ENCODE data around the gene PLAC1. TPM values are rescaled to one million over a fixed set of nuclear protein-coding genes. Genes with fewer than 3 reads are reported as not detected.

PLAC1 gene
- total and polyA plus RNA-seq, 5 donors = not detected

GRCh38 chrX:134685668-134686067 lies 27.4 kb upstream of the PLAC1 start:
- Histone ChIP-seq H3K4me1 (ENCODE audit: control insufficient read depth, insufficient read depth, low read length) (no peaks in the 10 kb centered on the region), H3K9me3 (ENCODE audit: control insufficient read depth, low read length) (no peaks in the 10 kb centered on the region), H3K27me3 (ENCODE audit: control insufficient read depth, insufficient read depth) (no peaks in the 10 kb centered on the region), H3K27ac (ENCODE audit: low read length) (no peak overlapping the region), H3K4me3 (ENCODE audit: low read length) (no peak overlapping the region)
- WGBS = 83% methylated on average over 5 of the region's 5 CpGs
- DNase-seq (no peak), ATAC-seq (no peak)
- intact Hi-C loops (cut with DNase I) = no loop called here

- intact Hi-C loops (cut with DNase I) = no loop called here
These were observed 26.7 kb upstream of the PLAC1 start for GRCh38 chrX:134684956-134685355.

GRCh38 chrX:134683351-134684005 lies 25.2 kb upstream of the PLAC1 start:
- ATAC-seq (no peak), DNase-seq (no peak)
- Histone ChIP-seq H3K27me3 (ENCODE audit: control insufficient read depth, insufficient read depth) (no peaks in the 10 kb centered on the region), H3K4me1 (ENCODE audit: control insufficient read depth, insufficient read depth, low read length) (no peaks in the 10 kb centered on the region), H3K9me3 (ENCODE audit: control insufficient read depth, low read length) (no peaks in the 10 kb centered on the region), H3K27ac (ENCODE audit: low read length) (no peak overlapping the region), H3K4me3 (ENCODE audit: low read length) (no peak overlapping the region)
- intact Hi-C loops (cut with DNase I) = no loop called here
- WGBS = 72% methylated on average over 3 of the region's 3 CpGs

More at GRCh38 chrX:134684956-134685355, 26.7 kb upstream of the PLAC1 start:
- no peak for ATAC-seq
- Histone ChIP-seq H3K27me3 (ENCODE audit: control insufficient read depth, insufficient read depth) (no peaks in the 10 kb centered on the region), H3K27ac (ENCODE audit: low read length) (no peak overlapping the region), H3K4me1 (ENCODE audit: control insufficient read depth, insufficient read depth, low read length) (no peaks in the 10 kb centered on the region), H3K9me3 (ENCODE audit: control insufficient read depth, low read length) (no peaks in the 10 kb centered on the region), H3K4me3 (ENCODE audit: low read length) (no peak overlapping the region)
- 83% methylated on average over 1 of the region's 1 CpG for WGBS
- no peak for DNase-seq

- 91% methylated on average over 4 of the region's 4 CpGs for WGBS
- no peak for ATAC-seq
- Histone ChIP-seq H3K9me3 (ENCODE audit: control insufficient read depth, low read length) (no peaks in the 10 kb centered on the region), H3K4me1 (ENCODE audit: control insufficient read depth, insufficient read depth, low read length) (no peaks in the 10 kb centered on the region), H3K4me3 (ENCODE audit: low read length) (no peak overlapping the region), H3K27ac (ENCODE audit: low read length) (no peak overlapping the region), H3K27me3 (ENCODE audit: control insufficient read depth, insufficient read depth) (no peaks in the 10 kb centered on the region)
- no peak for DNase-seq
- intact Hi-C loops (cut with DNase I) = no loop called here
These were observed 23.8 kb upstream of the PLAC1 start for GRCh38 chrX:134682081-134682480.

- Histone ChIP-seq H3K9me3 (ENCODE audit: control insufficient read depth, low read length) (no peaks in the 10 kb centered on the region), H3K27me3 (ENCODE audit: control insufficient read depth, insufficient read depth) (no peaks in the 10 kb centered on the region), H3K4me3 (ENCODE audit: low read length) (no peak overlapping the region), H3K27ac (ENCODE audit: low read length) (no peak overlapping the region), H3K4me1 (ENCODE audit: control insufficient read depth, insufficient read depth, low read length) (no peaks in the 10 kb centered on the region)
- 90% methylated on average over 3 of the region's 3 CpGs for WGBS
- DNase-seq (no peak), ATAC-seq (no peak)
- intact Hi-C loops (cut with DNase I) = no loop called here
These were observed 21.4 kb upstream of the PLAC1 start for GRCh38 chrX:134679644-134680043.

GRCh38 chrX:134679221-134679620 lies 20.9 kb upstream of the PLAC1 start:
- H3K9me3 ChIP-seq (ENCODE audit: control insufficient read depth, low read length) = no peaks in the 10 kb centered on the region
- H3K4me3 ChIP-seq (ENCODE audit: low read length) = no peak overlapping the region
- ATAC-seq (no peak), DNase-seq (no peak)
- 75% methylated on average over 5 of the region's 5 CpGs for WGBS
- intact Hi-C loops (cut with DNase I) = no loop called here
- H3K27me3 ChIP-seq (ENCODE audit: control insufficient read depth, insufficient read depth) = no peaks in the 10 kb centered on the region
- H3K4me1 ChIP-seq (ENCODE audit: control insufficient read depth, insufficient read depth, low read length) = no peaks in the 10 kb centered on the region
- no peak overlapping the region for H3K27ac ChIP-seq (ENCODE audit: low read length)

GRCh38 chrX:134677332-134677731 lies 19.1 kb upstream of the PLAC1 start:
- no peak for ATAC-seq
- no peak for DNase-seq
- 95% methylated on average over 4 of the region's 4 CpGs for WGBS

GRCh38 chrX:134676436-134676835 lies 18.2 kb upstream of the PLAC1 start:
- intact Hi-C loops (cut with DNase I) = no loop called here
- H3K4me1 ChIP-seq (ENCODE audit: control insufficient read depth, insufficient read depth, low read length) = no peaks in the 10 kb centered on the region
- no peak overlapping the region for H3K27ac ChIP-seq (ENCODE audit: low read length)
- no peaks in the 10 kb centered on the region for H3K9me3 ChIP-seq (ENCODE audit: control insufficient read depth, low read length)
- WGBS = 58% methylated on average over 2 of the region's 2 CpGs
- ATAC-seq (no peak), DNase-seq (no peak)
- no peak overlapping the region for H3K4me3 ChIP-seq (ENCODE audit: low read length)
- H3K27me3 ChIP-seq (ENCODE audit: control insufficient read depth, insufficient read depth) = no peaks in the 10 kb centered on the region

More at GRCh38 chrX:134677332-134677731, 19.1 kb upstream of the PLAC1 start:
- no peak overlapping the region for H3K27ac ChIP-seq (ENCODE audit: low read length)
- no peaks in the 10 kb centered on the region for H3K4me1 ChIP-seq (ENCODE audit: control insufficient read depth, insufficient read depth, low read length)
- no peaks in the 10 kb centered on the region for H3K27me3 ChIP-seq (ENCODE audit: control insufficient read depth, insufficient read depth)
- no peaks in the 10 kb centered on the region for H3K9me3 ChIP-seq (ENCODE audit: control insufficient read depth, low read length)
- H3K4me3 ChIP-seq (ENCODE audit: low read length) = no peak overlapping the region
- intact Hi-C loops (cut with DNase I) = no loop called here

GRCh38 chrX:134673123-134673522 lies 14.9 kb upstream of the PLAC1 start:
- H3K4me3 ChIP-seq (ENCODE audit: low read length) = no peak overlapping the region
- ATAC-seq = no peak
- no peaks in the 10 kb centered on the region for H3K9me3 ChIP-seq (ENCODE audit: control insufficient read depth, low read length)
- H3K4me1 ChIP-seq (ENCODE audit: control insufficient read depth, insufficient read depth, low read length) = no peaks in the 10 kb centered on the region
- no peak overlapping the region for H3K27ac ChIP-seq (ENCODE audit: low read length)
- DNase-seq = no peak
- H3K27me3 ChIP-seq (ENCODE audit: control insufficient read depth, insufficient read depth) = no peaks in the 10 kb centered on the region
- intact Hi-C loops (cut with DNase I) = no loop called here

- Histone ChIP-seq H3K9me3 (ENCODE audit: control insufficient read depth, low read length) (no peaks in the 10 kb centered on the region), H3K4me3 (ENCODE audit: low read length) (no peak overlapping the region), H3K27me3 (ENCODE audit: control insufficient read depth, insufficient read depth) (no peaks in the 10 kb centered on the region), H3K27ac (ENCODE audit: low read length) (no peak overlapping the region), H3K4me1 (ENCODE audit: control insufficient read depth, insufficient read depth, low read length) (no peaks in the 10 kb centered on the region)
- WGBS = 81% methylated on average over 4 of the region's 4 CpGs
- DNase-seq (no peak), ATAC-seq (no peak)
- intact Hi-C loops (cut with DNase I) = no loop called here
These were observed 13.8 kb upstream of the PLAC1 start for GRCh38 chrX:134672101-134672500.

- DNase-seq (no peak), ATAC-seq (no peak)
- intact Hi-C loops (cut with DNase I) = no loop called here
- Histone ChIP-seq H3K27me3 (ENCODE audit: control insufficient read depth, insufficient read depth) (no peaks in the 10 kb centered on the region), H3K4me3 (ENCODE audit: low read length) (no peak overlapping the region), H3K27ac (ENCODE audit: low read length) (no peak overlapping the region), H3K9me3 (ENCODE audit: control insufficient read depth, low read length) (no peaks in the 10 kb centered on the region), H3K4me1 (ENCODE audit: control insufficient read depth, insufficient read depth, low read length) (no peaks in the 10 kb centered on the region)
- 62% methylated on average over 6 of the region's 6 CpGs for WGBS
These were observed 13.0 kb upstream of the PLAC1 start for GRCh38 chrX:134671294-134671693.
